HepG2 (cell line): ENCODE measurements around the gene POFUT1. TPM values are rescaled to one million over a fixed set of nuclear protein-coding genes. Genes with fewer than 3 reads are reported as not detected.

Experiments
- AHDC1 ChIP-seq: sonication (generic); formaldehyde crosslinking; IDR thresholded peaks from 2 replicates; pipeline ENCODE4 v1.5.1; 2020; ENCODE audit warnings: mild to moderate bottlenecking, missing genetic modification reagents, borderline replicate concordance
- ARID3A ChIP-seq: IDR thresholded peaks from 2 replicates; pipeline ENCODE4 v1.6.1; 2012; ENCODE audit warnings: low read depth, low read length, improper control_type of control experiment
- ATF6 ChIP-seq: sonication (generic); formaldehyde crosslinking; conservative IDR thresholded peaks from 2 replicates; pipeline ENCODE4 v1.4.0; 2020; ENCODE audit warnings: missing genetic modification reagents
- CBFB ChIP-seq: sonication (generic); formaldehyde crosslinking; IDR thresholded peaks from 2 replicates; pipeline ENCODE4 v1.4.0; 2020; ENCODE audit warnings: missing genetic modification reagents
- EZH2 ChIP-seq: conservative IDR thresholded peaks from 2 replicates; pipeline ENCODE4 v1.6.1; 2012; ENCODE audit warnings: mild to moderate bottlenecking, low read depth, low read length, moderate library complexity
- KDM6A ChIP-seq: IDR thresholded peaks from 2 replicates; pipeline ENCODE4 v1.6.1; 2016; ENCODE audit warnings: low read depth
- MLX ChIP-seq: IDR thresholded peaks from 2 replicates; pipeline ENCODE4 v1.6.1; 2016
- MYNN ChIP-seq: sonication (generic); formaldehyde crosslinking; IDR thresholded peaks from 2 replicates; pipeline ENCODE4 v1.4.0; 2020; ENCODE audit warnings: mild to moderate bottlenecking, low read depth, missing genetic modification reagents
- NFKBIZ ChIP-seq: IDR thresholded peaks from 2 replicates; pipeline ENCODE4 v1.6.1; 2018; ENCODE audit warnings: missing genetic modification reagents, missing compliant biosample characterization
- SALL1 ChIP-seq: sonication (generic); formaldehyde crosslinking; IDR thresholded peaks from 2 replicates; pipeline ENCODE4 v1.8.0; 2022; ENCODE audit warnings: mild to moderate bottlenecking, missing genetic modification reagents
- SYNCRIP ChIP-seq: fragments of 200-400 bp; formaldehyde crosslinking; IDR thresholded peaks from 2 replicates; pipeline ENCODE4 v1.6.1; 2018; ENCODE audit warnings: mild to moderate bottlenecking, low read depth, low read length; ENCODE audit not compliant: insufficient read depth
- UBTF ChIP-seq: sonication (generic); formaldehyde crosslinking; IDR thresholded peaks from 2 replicates; pipeline ENCODE4 v1.4.0; 2020; ENCODE audit warnings: mild to moderate bottlenecking, missing genetic modification reagents
- YEATS2 ChIP-seq: sonication (generic); formaldehyde crosslinking; IDR thresholded peaks from 2 replicates; pipeline ENCODE4 v1.4.0; 2020; ENCODE audit warnings: missing genetic modification reagents, borderline replicate concordance
- ZNF432 ChIP-seq: sonication (generic); formaldehyde crosslinking; IDR thresholded peaks from 2 replicates; pipeline ENCODE4 v1.5.0; 2020; ENCODE audit warnings: missing genetic modification reagents, mild to moderate bottlenecking, borderline replicate concordance
- polyA plus RNA-seq, 8 experiments: library from polyadenylated mRNA; depleted of rRNA in 3 of 8; stranded (reverse) in 7 of 8; unstranded in 1 of 8; fragments of >200 nt; fragmentation: Illumina TruSeq in 4 of 8; extraction: Trizol in 4 of 8; gene quantifications; 2 replicates each; pipeline versions ENCODE4 v1.2.1 to v1.2.3, GENCODE V29; 2011 to 2016; ENCODE audit warnings: low read depth in 4 of 8, missing spikeins in 1 of 8, mixed read lengths in 1 of 8; ENCODE audit not compliant: insufficient read depth in 1 of 8
- total RNA-seq, 5 experiments: library from RNA; depleted of rRNA; stranded (reverse); fragments of >200 nt; fragmentation: Illumina TruSeq; extraction: Trizol; gene quantifications; 2 replicates each; pipeline ENCODE4 v1.2.3, GENCODE V29; 2016; ENCODE audit warnings: low read depth in 1 of 5

POFUT1 gene
- total and polyA plus RNA-seq, 2 of the 13 experiments (the other 11 are each of a cell fraction or from before 2014, with no cell fraction given): 35.5 to 58.3 TPM

- TF ChIP-seq AHDC1 (CRISPR knock-in tag) (no peak), MYNN (CRISPR knock-in tag) (no peak), KDM6A (no peak), SYNCRIP (no peak), EZH2 (no peak), ZNF432 (CRISPR knock-in tag) (no peak), SALL1 (peak; percentile 90), CBFB (CRISPR knock-in tag) (no peak; the same call in none of the 2 replicates), YEATS2 (CRISPR knock-in tag) (peak; percentile 78; the same call in 1 of the 2 replicates), ATF6 (CRISPR knock-in tag) (no peak; the same call in 1 of the 2 replicates), NFKBIZ (CRISPR knock-in tag) (peak; percentile 44; the same call in 1 of the 2 replicates), ARID3A (peak; percentile 58; the same call in 1 of the 2 replicates), UBTF (peak; percentile 61; the same call in 1 of the 2 replicates), MLX (CRISPR knock-in tag) (0 out of 2 replicates have a peak, but pooled peaks have one; percentile 30)
Measured at GRCh38 chr20:32277361-32278198, 69.9 kb downstream of the POFUT1 start, which contains the start of gene KIF3B (continued).
